HCT116 (cell line): ENCODE data around the gene PACSIN2. TPM values are rescaled to one million over a fixed set of nuclear protein-coding genes. Genes with fewer than 3 reads are reported as not detected.
A peak's percentile ranks its signal among the peaks of the same experiment; 100 is the strongest.

Experiments used
- ATAC-seq: fragments of 200-7000 bp; cut with Tn5 transposase; 2 replicates; pipeline ENCODE4 v1.9.1; 2020; ENCODE audit warnings: mild to moderate bottlenecking, moderate library complexity
- BruUV-seq: library from RNA; stranded (reverse); fragments of 400-500 nt; replicated peaks from 2 replicates; lab custom pipeline; 2021; lab: Mats Ljungman, UMichigan
- CTCF ChIA-PET: fragments of 300-600 bp; sonication (Branson Sonifier 250); formaldehyde crosslinking; loops from one replicate; lab custom pipeline; 2021; ENCODE audit warnings: antibody characterized with exemption; lab: Charles Lee
- POLR2A ChIA-PET: fragments of 300-600, 350-600 bp; sonication (Branson Sonifier 250); formaldehyde crosslinking; loops from one replicate; lab custom pipeline; 2021; ENCODE audit warnings: antibody characterized with exemption; lab: Charles Lee
- RAD21 ChIA-PET, 2 experiments: fragments of 300-600 bp; sonication (Branson Sonifier 250); formaldehyde crosslinking; loops; one replicate each; lab custom pipeline; 2023; ENCODE audit warnings: low total read pairs in 2 of 2; ENCODE audit not compliant: uncharacterized antibody in 2 of 2, unreplicated experiment in 2 of 2, low non-redundant PET in 1 of 2; lab: Charles Lee
- DNase-seq: peaks from one replicate; pipeline ENCODE4 v3.0.0-alpha.2; 2010; ENCODE audit warnings: low read depth, low spot score
- H2AFZ ChIP-seq: fragments of 200-600 bp; shearing (Covaris generic), sonication (generic); 2 replicates; pipeline ENCODE4 v1.6.1; 2017; ENCODE audit warnings: low read depth, mixed run types, mixed read lengths, antibody characterized with exemption, low read length; ENCODE audit not compliant: poor library complexity, severe bottlenecking
- H3K27ac ChIP-seq: 2 replicates; pipeline ENCODE4 v1.5.1; 2012; ENCODE audit warnings: low read depth, low read length
- H3K27me3 ChIP-seq: fragments of 200-600 bp; sonication (generic); 2 replicates; pipeline ENCODE4 v1.6.1; 2016; ENCODE audit warnings: mixed run types, low read length, mixed read lengths; ENCODE audit not compliant: insufficient read depth
- H3K36me3 ChIP-seq, 2 experiments: fragments of 200-500 bp in 1 of 2; fragments of 200-600 bp in 1 of 2; sonication (Bioruptor generic) in 1 of 2; sonication (generic) in 1 of 2; 2 replicates each; pipeline versions ENCODE4 v1.5.1 to v1.6.1; 2014 to 2016; ENCODE audit warnings: low read length in 2 of 2, inconsistent platforms in 1 of 2, mixed read lengths in 1 of 2, mixed run types in 1 of 2; ENCODE audit not compliant: insufficient read depth in 2 of 2, control insufficient read depth in 1 of 2
- H3K4me1 ChIP-seq, 2 experiments: fragments of 200-600 bp in 1 of 2; sonication (generic) in 1 of 2; 2 replicates each; pipeline versions ENCODE4 v1.5.1 to v1.6.1; 2012 to 2017; ENCODE audit warnings: low read length in 2 of 2, inconsistent platforms in 1 of 2, mild to moderate bottlenecking in 1 of 2, mixed read lengths in 1 of 2, mixed run types in 1 of 2, moderate library complexity in 1 of 2; ENCODE audit not compliant: insufficient read depth in 2 of 2, control insufficient read depth in 1 of 2
- H3K4me2 ChIP-seq: fragments of 200-600 bp; sonication (generic); 2 replicates; pipeline ENCODE4 v1.6.1; 2017; ENCODE audit warnings: mixed run types, low read length, mixed read lengths
- H3K4me3 ChIP-seq, 2 experiments: fragments of 200-600 bp in 1 of 2; sonication (generic) in 1 of 2; replicated peaks in 1 of 2; 2 replicates each; pipeline ENCODE4 v1.5.1; 2011 to 2016; ENCODE audit warnings: low read length in 2 of 2, control low read depth in 1 of 2, low read depth in 1 of 2, mild to moderate bottlenecking in 1 of 2, mixed read lengths in 1 of 2, mixed run types in 1 of 2
- H3K79me2 ChIP-seq: fragments of 200-600 bp; sonication (generic); 2 replicates; pipeline ENCODE4 v1.6.1; 2017; ENCODE audit warnings: mild to moderate bottlenecking, mixed run types, low read length, moderate library complexity, mixed read lengths; ENCODE audit not compliant: insufficient read depth
- H3K9ac ChIP-seq: fragments of 200-600 bp; sonication (generic); 2 replicates; pipeline ENCODE4 v1.6.1; 2016; ENCODE audit warnings: low read length, mixed read lengths
- H3K9me2 ChIP-seq: fragments of 200-600 bp; sonication (generic), shearing (Covaris generic); 2 replicates; pipeline ENCODE4 v1.6.1; 2017; ENCODE audit warnings: mixed run types, mild to moderate bottlenecking, moderate library complexity; ENCODE audit not compliant: insufficient read depth
- H3K9me3 ChIP-seq, 2 experiments: fragments of 200-500 bp in 1 of 2; fragments of 200-600 bp in 1 of 2; sonication (Bioruptor generic) in 1 of 2; sonication (generic) in 1 of 2; 2 replicates each; pipeline ENCODE4 v1.6.1; 2014 to 2017; ENCODE audit warnings: low read length in 2 of 2, mixed read lengths in 2 of 2, inconsistent platforms in 1 of 2, low read depth in 1 of 2, mild to moderate bottlenecking in 1 of 2, mixed run types in 1 of 2, moderate library complexity in 1 of 2; ENCODE audit not compliant: control insufficient read depth in 1 of 2, insufficient read depth in 1 of 2
- H4K20me1 ChIP-seq: fragments of 200-600 bp; sonication (generic), shearing (Covaris generic); 2 replicates; pipeline ENCODE4 v1.6.1; 2017; ENCODE audit warnings: mixed run types, mild to moderate bottlenecking, moderate library complexity; ENCODE audit not compliant: insufficient read depth
- CBX3 ChIP-seq: IDR thresholded peaks from 2 replicates; pipeline ENCODE4 v1.6.1; 2012; ENCODE audit warnings: low read depth
- CEBPB ChIP-seq: IDR thresholded peaks from 2 replicates; pipeline ENCODE4 v1.6.1; 2012; ENCODE audit warnings: low read depth
- EZH2 ChIP-seq: fragments of 200-600 bp; sonication (generic); IDR thresholded peaks from 2 replicates; pipeline ENCODE4 v1.6.1; 2017; ENCODE audit warnings: antibody characterized with exemption, mixed run types
- JUND ChIP-seq: IDR thresholded peaks from 2 replicates; pipeline ENCODE4 v1.6.1; 2012
- POLR2AphosphoS5 ChIP-seq: IDR thresholded peaks from 2 replicates; pipeline ENCODE4 v1.6.1; 2011; ENCODE audit warnings: mild to moderate bottlenecking, low read depth, low read length, moderate library complexity
- RAD21 ChIP-seq: IDR thresholded peaks from 2 replicates; pipeline ENCODE4 v1.6.1; 2012; ENCODE audit warnings: low read depth, mild to moderate bottlenecking
- SIN3A ChIP-seq: IDR thresholded peaks from 2 replicates; pipeline ENCODE4 v1.6.1; 2012; ENCODE audit warnings: low read depth
- SP1 ChIP-seq: IDR thresholded peaks from 2 replicates; pipeline ENCODE4 v1.6.1; 2012; ENCODE audit warnings: low read depth
- SRF ChIP-seq: IDR thresholded peaks from 2 replicates; pipeline ENCODE4 v1.6.1; 2012; ENCODE audit warnings: low read depth
- ZFX ChIP-seq: fragments of 450-650 bp; IDR thresholded peaks from 2 replicates; pipeline ENCODE4 v1.6.1; 2017
- ZNF274 ChIP-seq: fragments of 200-500 bp; sonication (Bioruptor generic); IDR thresholded peaks from 2 replicates; pipeline ENCODE4 v1.6.1; 2014; ENCODE audit warnings: mild to moderate bottlenecking, low read depth, low read length, inconsistent platforms
- intact Hi-C: fragments of 100-400 bp; cut with micrococcal nuclease; formaldehyde crosslinking; loops from 2 replicates; pipeline ENCODE4 v1.10.0; 2022
- total RNA-seq: library from RNA; stranded (reverse); gene quantifications from one replicate; pipeline ENCODE4 v1.2.1, GENCODE V29; 2021; ENCODE audit not compliant: unreplicated experiment
- TF ChIP-seq, protein P1 (sequence below): IDR thresholded peaks from 2 replicates; pipeline ENCODE4 v1.6.1; 2012
- TF ChIP-seq, protein P2 (sequence below), 3 experiments: fragments of 200-600 bp in 1 of 3; sonication (generic) in 1 of 3; IDR thresholded peaks in 2 of 3; conservative IDR thresholded peaks in 1 of 3; 2 replicates each; pipeline ENCODE4 v1.5.1; 2012 to 2017; ENCODE audit warnings: low read depth in 2 of 3, low read length in 2 of 3, antibody characterized with exemption in 1 of 3, borderline replicate concordance in 1 of 3, control low read depth in 1 of 3, mild to moderate bottlenecking in 1 of 3, mixed read lengths in 1 of 3, mixed run types in 1 of 3, moderate library complexity in 1 of 3; ENCODE audit not compliant: insufficient read depth in 1 of 3

The PACSIN2 gene
- total RNA-seq, 1 experiment from 2014 or later = 48.2 TPM

DNA sequence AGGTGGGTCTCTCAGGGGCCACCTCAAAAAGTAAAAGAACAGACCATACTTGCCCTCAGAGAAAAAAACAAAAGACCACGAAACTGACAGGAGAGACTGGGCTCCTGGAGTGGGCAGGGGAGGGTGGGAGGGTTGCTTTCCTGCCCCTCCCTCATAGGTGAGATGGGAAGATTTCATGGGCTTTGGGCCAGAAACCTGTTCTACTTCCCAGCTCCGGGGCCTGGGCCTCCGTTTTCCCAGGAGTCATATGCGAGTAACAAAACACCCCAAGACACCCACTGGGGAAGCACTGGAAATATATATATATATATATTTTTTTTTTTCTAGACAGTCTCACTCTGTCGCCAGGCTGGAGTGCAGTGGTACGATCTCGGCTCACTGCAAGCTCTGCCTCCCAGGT, 42.7 kb upstream of the PACSIN2 start (continued):
- TF ChIP-seq, protein P1, sequence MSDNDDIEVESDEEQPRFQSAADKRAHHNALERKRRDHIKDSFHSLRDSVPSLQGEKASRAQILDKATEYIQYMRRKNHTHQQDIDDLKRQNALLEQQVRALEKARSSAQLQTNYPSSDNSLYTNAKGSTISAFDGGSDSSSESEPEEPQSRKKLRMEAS = no peak
- TF ChIP-seq RAD21 (no peak), EZH2 (no peak), ZFX (no peak), ZNF274 (no peak), SRF (no peak), SIN3A (no peak), CEBPB (no peak)
- TF ChIP-seq, protein P2, sequence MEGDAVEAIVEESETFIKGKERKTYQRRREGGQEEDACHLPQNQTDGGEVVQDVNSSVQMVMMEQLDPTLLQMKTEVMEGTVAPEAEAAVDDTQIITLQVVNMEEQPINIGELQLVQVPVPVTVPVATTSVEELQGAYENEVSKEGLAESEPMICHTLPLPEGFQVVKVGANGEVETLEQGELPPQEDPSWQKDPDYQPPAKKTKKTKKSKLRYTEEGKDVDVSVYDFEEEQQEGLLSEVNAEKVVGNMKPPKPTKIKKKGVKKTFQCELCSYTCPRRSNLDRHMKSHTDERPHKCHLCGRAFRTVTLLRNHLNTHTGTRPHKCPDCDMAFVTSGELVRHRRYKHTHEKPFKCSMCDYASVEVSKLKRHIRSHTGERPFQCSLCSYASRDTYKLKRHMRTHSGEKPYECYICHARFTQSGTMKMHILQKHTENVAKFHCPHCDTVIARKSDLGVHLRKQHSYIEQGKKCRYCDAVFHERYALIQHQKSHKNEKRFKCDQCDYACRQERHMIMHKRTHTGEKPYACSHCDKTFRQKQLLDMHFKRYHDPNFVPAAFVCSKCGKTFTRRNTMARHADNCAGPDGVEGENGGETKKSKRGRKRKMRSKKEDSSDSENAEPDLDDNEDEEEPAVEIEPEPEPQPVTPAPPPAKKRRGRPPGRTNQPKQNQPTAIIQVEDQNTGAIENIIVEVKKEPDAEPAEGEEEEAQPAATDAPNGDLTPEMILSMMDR (IDR thresholded peaks at IDR 0.05 in 2 of 3, conservative IDR thresholded peaks at IDR 0.05 in 1 of 3; ENCODE audit: borderline replicate concordance in 1 of 3, insufficient read depth in 1 of 3, low read depth in 2 of 3, low read length in 2 of 3) = no peak

DNA sequence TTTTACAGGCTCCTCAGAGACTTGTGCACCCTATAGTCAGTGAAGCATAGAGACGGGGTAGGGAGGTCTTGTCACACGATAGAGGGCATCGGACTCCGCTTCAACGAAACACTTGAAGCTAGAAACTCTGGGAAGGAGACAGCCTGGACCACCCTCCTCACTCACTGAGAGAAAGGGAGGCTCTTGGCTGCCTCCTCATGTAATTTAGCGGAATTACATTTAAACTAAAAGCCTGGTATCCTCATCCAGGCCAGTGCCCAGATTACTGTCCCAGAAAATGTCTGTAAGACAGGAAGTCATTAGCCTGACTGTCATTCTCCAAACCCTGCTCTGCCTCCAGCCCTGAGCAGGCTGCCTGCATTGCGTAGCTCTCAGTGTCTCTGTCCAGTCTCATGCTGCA, 38.2 kb upstream of the PACSIN2 start:
- H2AFZ ChIP-seq = no peak overlapping the region
- no peaks in the 10 kb centered on the region for H3K27me3 ChIP-seq
- ChIA-PET RAD21 (no interaction called here), CTCF (no interaction called here), POLR2A (no interaction called here)
- intact Hi-C loops = no loop called here
- H3K4me2 ChIP-seq = no peak overlapping the region
- no peaks in the 10 kb centered on the region for H4K20me1 ChIP-seq
- H3K9me3 ChIP-seq = no peaks in the 10 kb centered on the region
- DNase-seq = no peak
- BruUV-seq = no TSS peak
- H3K27ac ChIP-seq = no peak overlapping the region
- H3K36me3 ChIP-seq = no peaks in the 10 kb centered on the region
- H3K9me2 ChIP-seq = no peaks in the 10 kb centered on the region
- no peak overlapping the region for H3K4me3 ChIP-seq
- peak; percentile 66 for ATAC-seq
- TF ChIP-seq JUND = no peak
- no peak for TF ChIP-seq SRF
- no peak for TF ChIP-seq SP1
- peak; percentile 29; the same call in 1 of the 2 replicates for TF ChIP-seq RAD21
- TF ChIP-seq POLR2AphosphoS5 = no peak
- TF ChIP-seq CBX3 = no peak
- TF ChIP-seq, protein P2 (IDR thresholded peaks at IDR 0.05 in 2 of 3, conservative IDR thresholded peaks at IDR 0.05 in 1 of 3; ENCODE audit: borderline replicate concordance in 1 of 3, insufficient read depth in 1 of 3, low read depth in 2 of 3, low read length in 2 of 3) = peak; percentile 16 to 49 (median 35); a peak in 3 of 6 replicates
- no peaks in the 10 kb centered on the region for H3K4me1 ChIP-seq
- H3K79me2 ChIP-seq = no peaks in the 10 kb centered on the region
- H3K9ac ChIP-seq = no peak overlapping the region
